Glomerular visceral epithelial cell (primary cell): ENCODE data around the gene CALHM3.
"Not testable (repeated sequence)": the region's sequence is repeated elsewhere in the genome, so short reads cannot be mapped to it uniquely, and the experiment has no call there.

Experiments used
- DNase-seq: peaks from one replicate; pipeline ENCODE4 v3.0.0-alpha.2; 2016; ENCODE audit errors: extremely low spot score

The CALHM3 gene, protein sequence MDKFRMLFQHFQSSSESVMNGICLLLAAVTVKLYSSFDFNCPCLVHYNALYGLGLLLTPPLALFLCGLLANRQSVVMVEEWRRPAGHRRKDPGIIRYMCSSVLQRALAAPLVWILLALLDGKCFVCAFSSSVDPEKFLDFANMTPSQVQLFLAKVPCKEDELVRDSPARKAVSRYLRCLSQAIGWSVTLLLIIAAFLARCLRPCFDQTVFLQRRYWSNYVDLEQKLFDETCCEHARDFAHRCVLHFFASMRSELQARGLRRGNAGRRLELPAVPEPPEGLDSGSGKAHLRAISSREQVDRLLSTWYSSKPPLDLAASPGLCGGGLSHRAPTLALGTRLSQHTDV

DNA sequence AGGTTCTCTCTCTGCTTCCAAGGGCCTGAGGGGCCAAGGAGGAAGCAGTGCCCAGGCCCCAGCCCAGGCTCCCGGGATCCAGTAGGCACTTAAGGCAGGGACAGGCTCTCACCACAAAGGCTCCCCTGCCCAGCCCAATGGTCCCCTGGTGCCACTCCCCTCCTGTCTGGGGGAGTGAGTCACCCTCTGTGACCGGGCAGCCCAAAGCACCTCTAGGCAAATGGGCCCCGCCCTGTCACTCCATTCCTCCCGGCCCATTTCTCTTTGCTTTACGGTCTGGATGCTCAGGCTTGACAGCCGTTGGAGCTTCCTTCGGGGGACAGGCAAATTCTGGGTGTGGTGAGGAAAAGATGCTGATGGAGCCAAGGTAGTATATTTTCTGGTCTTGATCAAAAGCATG is at the start of gene CALHM3:
Gene CALHM3 (minus strand): TSS at position 106 of the 400 bp plus-strand sequence. CDS start 208 bp downstream, outside the sequence.
- DNase-seq = peak; percentile 36

GRCh38 chr10:103528549-103528948 is 49.5 kb upstream of the CALHM3 start:
- no peak for DNase-seq

- peak; percentile 56 for DNase-seq
Measured at GRCh38 chr10:103527476-103527875, 48.4 kb upstream of the CALHM3 start.

GRCh38 chr10:103525901-103526300 is 46.9 kb upstream of the CALHM3 start:
- DNase-seq = no peak

DNA sequence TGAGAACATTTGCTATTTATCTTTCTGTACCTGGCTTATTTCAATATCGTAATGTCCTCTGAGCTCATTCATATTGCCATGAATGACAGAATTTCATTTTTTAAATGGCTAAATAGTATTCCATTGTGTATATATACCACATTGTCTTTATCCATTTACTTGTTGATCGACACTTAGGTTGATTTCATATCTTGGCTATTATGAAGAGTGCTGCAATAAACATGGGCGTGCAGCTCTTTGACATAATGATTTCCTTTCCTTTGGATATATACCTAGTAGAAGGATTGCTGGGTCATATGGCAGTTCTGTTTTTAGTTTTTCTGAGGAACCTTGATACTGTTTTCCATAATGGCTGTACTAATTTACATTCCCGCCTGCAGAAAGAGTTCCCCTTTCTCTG is 44.6 kb upstream of the CALHM3 start:
- no peak for DNase-seq

DNA sequence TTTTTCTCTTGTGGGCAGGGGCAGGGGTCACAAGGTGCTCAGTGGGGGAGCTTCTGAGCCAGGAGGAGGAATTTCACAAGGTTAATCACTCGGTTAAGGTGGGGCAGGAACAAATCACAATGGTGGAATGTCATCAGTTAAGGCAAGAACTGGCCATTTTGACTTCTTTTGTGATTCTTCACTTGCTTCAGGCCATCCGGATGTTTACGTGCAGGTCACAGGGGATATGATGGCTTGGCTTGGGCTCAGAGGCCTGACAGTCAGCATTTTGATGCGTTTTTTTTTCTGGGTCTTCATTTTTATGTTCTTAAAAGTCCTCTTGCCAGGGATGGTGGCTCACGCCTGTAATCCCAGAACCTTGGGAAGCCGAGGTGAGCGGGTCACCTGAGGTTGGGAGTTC is 43.0 kb upstream of the CALHM3 start:
- not testable (repeated sequence) for DNase-seq

DNA sequence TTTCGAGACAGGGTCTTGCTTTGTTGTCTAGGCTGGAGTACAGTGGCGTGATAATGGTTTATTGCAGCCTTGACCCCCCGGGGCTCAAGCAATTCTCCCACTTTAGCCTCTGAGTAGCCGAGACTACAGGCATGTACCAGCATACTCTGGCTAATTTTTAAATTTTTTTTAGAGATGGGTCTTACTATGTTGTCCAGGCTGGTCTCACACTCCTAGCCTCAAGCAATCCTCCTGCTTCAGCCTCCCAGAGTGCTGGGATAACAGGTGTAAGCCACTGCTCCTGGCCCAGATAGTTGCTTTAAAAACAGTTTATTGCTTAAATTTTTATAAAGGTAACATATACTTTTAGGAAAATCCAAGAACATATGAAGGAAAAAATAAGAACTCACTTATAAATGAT is 40.8 kb upstream of the CALHM3 start:
- DNase-seq = no peak

DNA sequence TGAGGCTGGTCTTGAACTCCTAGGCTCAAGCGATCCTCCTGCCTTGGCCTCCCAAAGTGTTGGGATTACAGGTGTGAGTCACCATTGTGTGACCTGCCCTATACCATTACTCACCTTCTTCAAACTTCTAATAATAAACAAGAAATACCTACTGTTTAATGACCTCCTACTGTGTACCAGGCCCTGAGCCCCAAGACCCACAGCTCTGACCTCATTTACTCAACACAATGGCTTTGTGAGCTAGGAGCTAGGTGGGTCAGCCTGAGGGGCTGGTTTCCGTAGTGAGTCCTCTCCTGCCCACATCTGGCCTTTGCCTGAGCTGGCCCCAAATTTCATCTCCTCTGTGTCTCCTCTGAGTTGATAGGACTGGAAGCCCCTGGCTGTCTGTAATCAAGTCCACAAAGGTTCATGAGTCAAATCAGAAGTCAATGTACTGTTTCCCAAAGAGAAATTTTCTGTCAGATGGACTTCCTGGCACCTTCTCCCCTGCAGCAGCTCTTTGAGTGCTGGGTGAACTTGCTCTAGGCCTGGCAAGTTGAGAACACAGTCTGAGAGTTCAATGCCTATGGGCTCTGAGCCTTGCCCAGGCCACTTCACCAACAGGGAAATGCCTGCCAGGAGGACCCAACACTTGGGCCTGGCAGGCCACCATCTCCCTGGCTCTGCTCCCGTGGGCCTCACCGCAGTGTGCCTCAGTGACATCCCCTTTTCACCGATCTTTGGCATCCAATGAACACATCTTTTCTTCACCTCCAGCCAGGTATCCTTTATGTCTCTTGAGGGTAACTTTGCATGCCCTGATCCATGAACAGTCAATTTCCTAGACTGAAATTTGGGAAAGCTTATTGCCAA is 38.4 kb upstream of the CALHM3 start:
- DNase-seq = no peak

DNA sequence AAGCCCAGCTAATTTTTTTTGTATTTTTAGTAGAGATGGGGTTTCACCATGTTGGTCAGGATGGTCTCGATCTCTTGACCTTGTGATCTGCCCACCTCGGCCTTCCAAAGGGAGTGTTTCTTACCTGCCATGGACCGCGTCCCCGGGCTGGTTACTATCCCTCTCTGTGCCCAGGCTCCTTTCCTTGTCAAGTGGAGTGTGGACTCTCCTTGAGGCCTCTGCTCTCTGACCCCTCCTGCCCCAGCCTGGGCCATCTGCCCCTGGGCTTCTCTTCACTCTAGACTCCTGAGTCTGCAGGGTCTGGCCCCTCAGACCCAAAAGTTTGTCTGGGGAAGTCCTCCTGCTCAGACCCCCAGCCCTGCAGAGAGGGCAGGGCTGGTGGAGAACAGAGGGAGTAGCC is 35.2 kb upstream of the CALHM3 start:
- DNase-seq = no peak

GRCh38 chr10:103513380-103514060 is 34.5 kb upstream of the CALHM3 start:
- DNase-seq = no peak

DNA sequence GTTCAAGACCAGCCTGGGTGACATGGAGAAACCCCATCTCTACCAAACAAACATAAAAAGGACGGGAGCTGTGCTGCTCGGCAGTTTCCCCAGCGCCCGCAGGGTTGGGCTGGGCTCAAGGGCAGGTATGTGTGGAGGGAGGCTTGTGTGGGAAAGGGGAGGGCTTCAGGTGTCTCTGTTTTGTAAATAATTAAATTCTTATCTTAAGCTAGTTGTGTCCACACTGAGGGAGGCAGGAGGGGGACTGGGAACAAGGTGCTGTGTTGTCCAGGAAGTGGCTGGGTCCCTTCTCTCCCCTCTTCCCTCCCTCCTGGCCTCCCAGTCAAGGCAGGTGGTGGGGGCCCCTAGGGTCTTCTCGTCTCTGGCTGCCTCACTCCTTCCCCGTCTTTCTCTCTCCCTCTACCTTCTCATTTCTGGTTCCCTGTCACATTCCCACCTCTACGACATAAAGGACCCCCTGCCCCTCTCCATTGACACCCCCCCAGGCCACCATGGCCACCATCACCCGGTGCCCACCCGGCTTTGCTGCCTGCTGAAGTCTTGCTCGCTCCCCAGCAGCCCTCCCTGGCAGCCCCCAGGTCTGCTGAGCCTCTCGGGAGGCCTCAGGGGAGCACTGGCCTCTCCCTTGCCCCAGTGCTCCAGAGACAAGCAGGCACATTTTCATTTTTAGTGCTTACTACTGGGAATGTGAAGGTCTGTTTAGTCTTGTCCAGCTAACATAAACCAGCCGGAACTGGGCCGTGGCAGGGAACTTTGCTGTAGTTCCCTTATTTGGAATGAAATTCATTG is 33.7 kb upstream of the CALHM3 start:
- no peak for DNase-seq

GRCh38 chr10:103512166-103512565 is 33.1 kb upstream of the CALHM3 start:
- no peak for DNase-seq

DNA sequence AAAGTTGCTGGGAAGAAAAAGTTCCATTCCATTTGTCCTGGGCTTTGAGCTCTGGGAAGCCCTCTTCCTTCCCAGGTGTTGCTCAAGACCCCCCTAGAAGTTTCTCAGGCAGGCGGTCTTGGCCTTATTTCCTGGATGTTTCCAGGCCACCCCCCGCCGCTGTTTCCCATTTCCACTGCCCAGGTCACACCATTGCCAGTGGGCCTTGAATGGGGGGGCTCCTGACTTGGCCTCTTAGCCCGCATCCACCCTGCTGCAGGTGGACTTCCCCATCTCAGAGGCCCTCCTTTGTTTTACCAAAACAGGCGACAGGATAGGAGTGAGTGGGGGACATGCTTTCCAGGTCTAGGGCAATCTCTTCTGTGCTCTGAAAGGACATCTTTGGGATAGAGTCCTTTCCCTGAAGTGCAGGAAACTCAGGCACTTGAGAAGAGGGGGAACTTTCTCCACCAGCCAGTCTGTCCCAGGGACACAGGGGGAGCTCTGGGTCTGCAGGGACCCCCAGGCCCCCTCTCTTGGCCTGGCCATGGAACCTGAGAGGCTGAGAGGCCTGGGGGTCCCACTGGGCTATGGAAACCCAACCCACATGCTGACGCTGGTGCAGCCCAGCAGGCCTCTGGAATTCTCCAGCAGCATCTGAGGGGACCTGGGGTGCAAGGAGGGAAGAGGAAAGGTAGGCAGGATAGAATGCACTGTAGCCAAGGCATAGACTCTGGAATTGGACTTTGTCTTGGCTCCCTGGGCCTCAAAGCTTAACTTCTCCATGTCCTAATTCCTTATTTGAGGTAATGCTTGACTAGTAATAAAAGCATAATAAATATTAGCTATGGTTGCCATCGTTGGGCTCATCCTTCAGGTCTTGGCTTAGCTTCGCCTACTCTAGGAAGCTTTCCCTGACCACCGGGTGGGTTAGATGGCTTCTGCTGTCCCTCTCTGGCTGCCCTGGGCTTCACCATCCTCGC is 32.0 kb upstream of the CALHM3 start:
- DNase-seq = no peak

DNA sequence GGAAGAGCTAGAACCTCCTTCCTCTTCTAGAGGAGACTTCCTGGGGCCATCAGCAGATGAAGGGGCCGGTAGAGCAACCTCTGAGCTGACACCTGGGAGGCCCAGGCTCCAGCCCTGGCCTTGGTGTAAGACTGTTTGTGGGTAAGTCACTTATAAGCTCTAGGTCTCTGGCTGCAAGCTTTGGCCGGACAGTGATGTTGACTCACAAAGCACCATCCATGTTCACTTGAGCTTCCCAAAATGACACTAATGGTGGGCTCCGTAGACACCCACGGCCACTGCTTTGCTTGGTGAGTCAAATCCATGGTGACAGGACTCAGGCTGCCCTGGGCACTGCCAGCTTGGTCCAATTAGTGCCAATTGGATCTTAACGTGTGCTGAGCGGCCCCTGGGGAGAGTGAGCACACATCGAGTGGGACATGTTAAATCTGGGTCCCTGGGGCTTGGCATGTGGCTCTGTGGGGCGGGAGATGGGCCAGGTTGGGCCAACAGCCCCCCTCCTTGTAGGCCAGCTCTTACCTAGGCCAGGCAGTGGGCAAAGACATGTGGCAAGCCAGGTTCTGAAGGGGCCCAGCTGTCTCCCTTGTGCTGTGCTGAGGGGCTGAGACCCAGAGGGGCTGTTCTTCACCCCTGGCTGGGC is 31.1 kb upstream of the CALHM3 start:
- no peak for DNase-seq

DNA sequence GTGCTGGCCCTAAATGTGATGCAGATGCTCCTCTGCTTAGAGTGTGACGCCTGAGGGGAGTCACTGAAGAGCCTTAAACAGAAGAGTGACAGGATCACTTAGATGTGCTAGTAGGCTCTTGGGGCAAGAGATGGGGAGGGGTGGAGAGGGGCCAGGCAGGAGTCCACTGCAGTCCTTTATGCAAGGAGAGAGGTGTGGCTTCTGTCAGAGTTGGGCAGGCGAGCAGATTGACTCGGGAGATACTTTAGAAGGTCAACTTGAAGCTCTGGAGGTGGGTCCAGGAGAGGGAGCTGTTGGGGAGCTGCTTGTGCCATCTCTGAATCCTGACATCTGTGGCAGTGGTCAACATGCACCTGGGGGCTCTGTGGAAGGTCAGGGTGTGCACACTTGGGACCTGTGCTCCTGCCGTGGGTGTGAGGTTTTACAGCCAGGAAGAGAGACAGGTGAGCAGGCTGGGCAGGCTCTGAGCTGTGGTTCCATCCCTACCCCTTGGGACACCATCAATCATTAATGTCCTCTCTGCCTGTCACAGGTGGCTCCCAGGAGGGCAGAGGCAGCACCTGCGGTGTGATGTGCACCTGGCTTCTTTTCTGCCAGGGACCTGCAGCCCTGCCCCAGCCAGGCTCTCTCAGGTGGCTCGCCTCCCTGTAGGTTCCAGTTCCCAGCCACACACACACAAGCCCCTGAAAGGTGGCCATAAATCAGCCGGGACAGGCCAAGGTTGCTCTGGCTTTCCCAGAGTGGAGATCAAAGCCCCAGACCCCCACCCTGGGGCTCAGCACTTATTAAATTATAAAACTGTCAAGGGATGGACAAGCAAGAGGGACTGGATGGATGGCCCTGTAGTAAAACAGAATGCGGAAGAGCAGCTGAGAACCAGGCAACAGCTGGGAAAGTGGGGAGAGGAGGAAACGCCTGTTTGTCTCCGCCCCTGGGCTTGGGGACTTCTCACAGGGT is 28.5 kb upstream of the CALHM3 start:
- DNase-seq = no peak

DNA sequence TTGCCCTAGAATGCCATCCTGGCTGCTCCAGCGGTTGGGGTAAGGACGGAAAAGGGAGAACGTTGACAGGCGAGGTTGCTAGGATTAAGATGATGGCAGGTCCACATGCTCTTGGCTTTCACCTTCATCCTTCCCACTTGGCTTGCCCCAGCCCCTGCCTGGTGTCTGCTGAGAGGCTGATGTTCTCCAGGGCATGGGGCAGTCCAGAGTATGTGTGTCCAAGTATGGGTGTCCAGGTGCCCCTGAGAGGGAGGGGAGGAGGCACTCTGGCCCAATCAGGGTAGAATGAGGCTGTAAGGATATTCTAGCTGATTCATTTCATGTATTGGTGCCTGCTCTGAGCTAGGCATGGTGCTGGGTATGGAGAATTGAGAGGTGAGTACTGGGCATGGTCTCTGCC is 27.0 kb upstream of the CALHM3 start:
- no peak for DNase-seq

GRCh38 chr10:103504181-103504783 is 25.2 kb upstream of the CALHM3 start:
- DNase-seq = peak; percentile 97

GRCh38 chr10:103503777-103504176 is 24.7 kb upstream of the CALHM3 start:
- not testable (repeated sequence) for DNase-seq
